Stimulated activated CD8-positive, alpha-beta memory T cell treated with anti-CD3 and anti-CD28 coated beads, Interleukin-2, amount 100 ng/mL, for 48 hours (primary cell): Measurements from ENCODE around the gene PARN.

Source experiments
- DNase-seq, 2 donors: peaks; one replicate each; pipeline ENCODE4 v3.0.0-alpha.2; 2020; ENCODE audit warnings: low read depth in 2 of 2

The PARN gene

GRCh38 chr16:14529010-14529669 lies 100.9 kb downstream of the PARN start:
- DNase-seq: peak; percentile 11 to 27

DNA sequence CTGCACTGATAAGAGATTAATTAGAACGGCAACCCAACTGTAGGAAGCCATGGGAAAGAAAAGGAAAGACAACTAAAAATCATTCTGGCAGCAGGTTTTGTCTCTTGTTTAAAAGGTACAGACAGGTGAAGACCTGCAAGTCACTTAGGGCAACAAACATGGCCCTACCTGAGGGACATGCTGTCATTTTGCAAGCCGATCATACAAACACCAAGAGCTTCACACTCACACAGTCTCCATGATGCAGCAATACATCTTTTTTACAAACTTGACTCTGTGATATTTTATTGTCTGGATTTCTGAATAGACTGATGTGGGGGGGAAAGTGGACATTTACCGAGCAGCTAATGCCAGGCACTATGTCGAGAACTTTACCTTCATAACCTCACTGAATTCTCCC lies 101.8 kb downstream of the PARN start:
- DNase-seq: no peak

DNA sequence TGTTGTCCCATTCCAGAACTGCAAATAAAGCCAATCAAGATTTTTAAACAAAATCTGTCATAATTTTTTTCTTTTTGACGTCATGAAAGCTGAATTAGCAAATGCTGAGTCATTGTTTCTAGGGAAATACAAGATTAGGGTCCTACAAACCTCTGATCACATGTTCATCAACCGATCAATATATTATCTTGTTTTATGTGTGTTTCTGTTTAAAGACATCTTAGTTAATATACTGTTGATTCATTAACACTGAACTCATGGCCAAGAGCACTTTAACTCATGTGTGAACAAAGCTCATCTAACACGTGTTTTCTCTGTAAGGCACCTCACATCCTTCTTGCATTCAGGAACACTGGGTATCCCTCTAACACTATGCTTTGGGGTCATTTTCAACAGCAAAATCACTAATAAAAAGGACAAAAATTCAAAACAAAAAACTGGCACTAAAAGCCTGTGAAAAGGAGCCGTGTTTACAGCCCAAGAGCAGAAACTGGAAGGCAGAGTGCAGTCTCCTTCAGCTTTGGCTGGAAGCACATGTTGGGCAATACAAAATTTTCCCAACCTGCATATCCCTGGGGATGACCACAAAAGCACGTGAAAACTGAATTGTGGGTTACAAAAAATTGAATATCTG lies 102.5 kb downstream of the PARN start:
- DNase-seq: no peak

DNA sequence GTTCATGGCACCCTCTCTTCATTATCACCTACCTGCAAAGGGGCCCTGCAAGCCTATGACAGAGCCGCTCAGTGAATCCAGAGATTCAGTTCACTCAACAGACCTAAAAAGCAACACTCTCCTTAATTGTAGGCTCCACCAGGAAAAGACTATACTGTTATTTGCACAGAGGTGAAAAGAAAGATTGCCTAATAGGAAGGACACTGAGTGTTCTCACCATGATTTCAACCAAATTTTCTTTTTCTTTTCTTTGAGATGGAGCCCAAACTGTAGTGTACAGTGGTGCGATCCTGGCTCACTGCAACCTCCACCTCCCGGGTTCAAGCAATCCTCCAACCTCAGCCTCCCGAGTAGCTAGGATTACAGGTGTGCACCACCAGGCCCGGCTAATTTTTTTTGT lies 104.5 kb downstream of the PARN start:
- DNase-seq: no peak

DNA sequence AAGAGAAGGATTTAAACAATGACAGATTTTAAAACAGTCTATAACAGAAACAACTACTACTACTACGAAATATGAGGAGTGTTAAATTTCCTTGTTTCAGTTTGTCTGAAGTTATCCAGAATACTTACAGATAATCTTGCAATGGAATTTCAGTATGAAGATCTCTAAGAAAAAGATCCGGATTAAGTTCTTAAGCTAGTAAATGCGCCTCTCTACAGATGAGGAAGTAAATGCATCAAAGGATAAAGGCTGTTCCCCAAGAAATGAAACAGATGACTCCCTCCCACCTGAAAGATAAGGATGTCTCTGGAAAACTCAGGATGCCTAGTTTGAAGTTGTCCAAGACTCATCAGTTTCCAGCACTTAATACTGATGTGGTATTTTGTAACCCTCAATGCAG lies 105.1 kb downstream of the PARN start:
- DNase-seq: no peak

DNA sequence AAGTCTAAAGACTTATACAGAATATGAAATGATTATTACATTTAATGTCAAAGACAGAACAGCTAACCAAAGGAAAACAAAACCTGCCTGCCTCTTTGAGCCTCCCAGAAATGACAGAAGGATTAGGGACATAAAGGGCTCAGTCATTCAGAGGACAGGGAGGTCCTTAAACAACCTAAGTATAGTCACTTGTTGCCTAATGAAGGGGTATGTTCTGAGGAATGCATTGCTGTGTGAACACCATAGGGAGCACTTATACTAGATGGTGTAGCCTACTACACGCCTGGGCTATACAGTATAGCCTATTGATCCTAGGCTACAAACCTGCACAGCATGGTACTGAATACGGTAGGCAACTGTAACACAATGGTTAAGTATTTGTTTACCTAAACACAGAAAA lies 106.4 kb downstream of the PARN start:
- DNase-seq: no peak

DNA sequence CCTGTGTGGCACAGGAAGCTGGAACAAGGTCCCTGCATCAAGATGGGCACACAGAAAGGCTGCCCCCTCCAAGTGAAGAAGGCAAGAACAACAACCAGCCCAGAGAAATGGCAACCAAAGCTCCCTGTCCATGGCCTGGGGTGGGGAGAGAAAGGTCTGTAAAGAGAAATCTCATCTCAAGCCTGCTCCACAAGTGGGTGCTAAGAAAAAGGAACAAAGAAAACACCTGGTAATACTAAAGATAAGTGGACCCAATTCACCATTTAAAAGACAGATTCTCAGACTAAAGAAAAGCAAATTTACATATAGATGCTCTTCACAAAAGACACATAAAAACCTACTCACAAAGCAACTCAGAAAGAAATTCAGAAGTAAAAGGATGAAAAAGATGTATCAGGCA lies 107.4 kb downstream of the PARN start:
- DNase-seq: no peak

- DNase-seq: no peak
Measured at GRCh38 chr16:14520753-14521152, 109.3 kb downstream of the PARN start.

- DNase-seq: no peak
Measured at GRCh38 chr16:14514967-14515366, 115.1 kb downstream of the PARN start.

DNA sequence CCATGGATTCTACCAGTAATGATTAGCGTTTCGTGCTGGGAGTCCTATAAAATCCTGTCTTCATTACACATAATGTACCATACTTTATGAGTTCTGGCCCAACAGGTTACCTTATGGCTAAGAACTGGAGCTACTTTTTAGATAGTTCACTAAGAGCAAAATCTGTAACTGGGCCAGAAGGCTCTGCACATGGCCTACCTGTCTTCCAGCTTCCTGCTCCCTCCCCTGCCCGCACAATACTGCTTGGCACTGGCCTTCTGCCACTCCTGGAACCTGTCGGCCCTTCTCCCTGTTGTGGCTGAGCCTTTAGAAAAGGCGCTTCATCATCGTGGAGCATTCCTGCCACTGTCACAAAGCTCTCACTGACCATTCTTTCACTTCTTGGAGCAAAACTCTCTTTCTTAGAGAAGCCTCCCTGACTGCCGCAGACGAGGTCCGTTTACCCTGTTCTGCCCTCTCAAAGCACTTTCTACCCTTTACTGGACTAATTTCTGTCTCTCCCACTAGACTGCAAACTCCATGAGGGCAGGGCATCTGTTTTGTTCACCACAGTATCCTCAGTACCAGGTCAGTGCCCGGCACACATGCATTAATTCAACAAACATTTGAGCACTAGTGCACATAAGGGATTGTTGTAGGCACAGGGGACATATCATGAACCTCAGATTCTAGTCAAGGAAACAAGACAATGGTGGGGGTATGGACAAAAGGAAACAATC lies 116.5 kb downstream of the PARN start:
- DNase-seq: no peak

- no peak for DNase-seq
Measured at GRCh38 chr16:14511800-14512135, 118.3 kb downstream of the PARN start.

DNA sequence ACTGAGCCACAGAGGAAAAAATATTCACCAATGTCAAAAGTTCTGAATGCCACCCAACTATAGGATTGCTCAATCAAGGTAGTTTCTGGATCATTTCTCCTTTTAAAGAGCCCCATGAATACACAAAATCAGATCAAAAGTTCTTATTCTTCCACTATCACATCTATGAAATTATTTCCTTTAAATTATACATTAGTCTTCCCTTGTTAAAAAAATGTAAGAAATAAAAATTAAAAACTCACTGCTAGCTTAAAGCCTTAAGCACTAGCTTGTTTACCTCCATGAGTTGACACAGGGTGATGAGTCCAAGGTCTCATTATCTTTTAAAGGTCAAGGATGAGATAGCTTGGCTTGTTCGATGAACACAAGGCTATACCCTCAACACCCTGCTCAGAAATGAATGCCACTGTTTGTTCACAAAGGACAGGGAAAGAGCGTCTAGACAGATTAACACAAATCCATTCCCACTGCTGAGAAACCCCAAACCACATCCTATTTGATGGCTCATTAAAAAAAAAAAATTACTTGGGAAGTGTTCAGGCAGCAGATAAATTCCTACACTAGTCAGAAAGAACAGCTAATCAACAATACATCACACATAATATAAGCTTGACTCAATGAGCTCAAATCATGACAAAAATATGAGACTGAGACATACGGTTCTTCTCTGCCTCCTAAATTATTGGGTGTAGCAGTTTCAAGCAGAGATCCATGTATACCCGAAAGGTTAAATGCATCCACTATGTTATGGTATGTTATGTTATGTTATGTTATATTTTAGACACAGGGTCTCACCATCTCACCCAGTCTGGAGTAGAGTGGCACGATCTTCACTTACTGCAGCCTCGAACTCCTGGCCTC lies 118.9 kb downstream of the PARN start:
- no peak for DNase-seq

- no peak for DNase-seq
Measured at GRCh38 chr16:14510581-14510938, 119.5 kb downstream of the PARN start.

DNA sequence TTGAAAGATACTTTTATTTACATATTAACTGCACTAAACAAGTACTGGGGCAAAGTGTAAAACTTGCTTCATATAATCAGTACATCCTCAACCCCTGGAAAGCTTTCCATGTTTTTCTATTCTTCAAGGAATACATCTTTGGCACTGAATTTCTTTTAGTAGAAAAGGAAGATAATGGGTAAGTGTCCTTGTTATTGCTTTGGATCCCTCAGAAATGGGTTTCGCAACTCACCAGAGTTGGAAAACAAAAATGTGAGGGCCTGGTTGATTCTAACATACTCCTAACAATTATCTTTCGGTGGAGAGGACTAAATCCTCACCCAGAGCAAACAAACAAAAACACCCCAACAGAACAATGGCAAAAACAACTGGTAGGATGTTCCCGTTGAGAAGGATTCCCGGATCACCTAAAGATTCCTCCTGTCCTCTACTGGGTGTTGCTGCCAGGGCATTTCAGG lies 120.4 kb downstream of the PARN start:
- no peak for DNase-seq

DNA sequence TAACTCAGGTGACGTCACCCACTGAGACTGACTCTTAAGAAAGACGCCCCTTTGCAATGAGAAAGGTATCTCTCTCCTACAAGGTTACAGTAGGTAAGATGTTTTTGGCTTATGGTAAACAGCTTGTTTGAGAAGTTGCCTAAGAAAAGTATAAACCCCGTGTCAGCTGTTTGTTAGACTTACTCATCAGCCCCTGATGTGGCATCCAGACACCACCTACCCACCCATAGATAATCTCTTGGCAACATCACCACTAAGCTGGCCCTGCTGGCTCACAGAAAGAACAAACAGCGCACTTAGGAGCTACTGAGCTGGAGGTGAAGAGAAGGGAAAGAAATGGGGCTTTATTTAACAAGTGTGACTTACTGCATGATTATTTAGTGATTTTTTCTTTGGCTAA lies 121.0 kb downstream of the PARN start:
- no peak for DNase-seq

- no peak for DNase-seq
Measured at GRCh38 chr16:14505846-14506245, 124.2 kb downstream of the PARN start.

DNA sequence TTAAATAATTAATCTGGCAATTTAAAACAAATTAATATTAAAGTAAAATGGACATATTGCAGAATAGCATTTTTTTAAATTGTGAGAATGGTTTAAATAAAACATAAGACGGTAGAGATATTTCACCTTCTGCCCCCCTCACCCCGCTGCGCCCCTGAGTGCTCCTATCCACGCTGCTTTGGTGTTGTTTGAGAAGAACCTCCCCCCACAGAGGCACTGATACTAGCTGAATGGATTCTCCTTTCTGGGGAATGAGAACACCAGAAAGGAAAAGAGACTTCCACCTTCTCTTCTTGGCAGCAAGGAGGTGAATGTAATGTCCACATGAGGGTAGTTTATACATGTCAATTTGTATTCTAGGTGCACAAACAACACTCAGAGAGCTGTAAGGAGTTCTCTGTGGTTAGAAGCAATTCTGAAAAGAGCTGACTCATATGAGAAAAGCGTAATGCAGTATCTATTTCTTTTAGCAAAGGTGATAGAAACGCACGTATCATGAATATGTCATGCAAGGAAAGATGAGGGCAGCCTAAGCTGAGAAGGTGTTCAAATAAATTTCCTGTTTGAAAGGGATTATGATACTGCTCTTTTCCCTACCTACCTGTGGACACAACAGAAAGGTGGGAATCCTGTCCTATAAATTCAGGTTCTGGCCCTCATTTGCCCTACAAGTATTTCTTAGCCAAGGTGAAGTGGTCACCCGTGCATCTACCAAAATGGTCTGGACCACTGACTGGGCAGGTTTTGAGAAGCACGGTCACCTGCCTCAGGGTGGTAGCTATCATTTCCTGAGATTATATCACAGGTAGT lies 126.9 kb downstream of the PARN start:
- no peak for DNase-seq

DNA sequence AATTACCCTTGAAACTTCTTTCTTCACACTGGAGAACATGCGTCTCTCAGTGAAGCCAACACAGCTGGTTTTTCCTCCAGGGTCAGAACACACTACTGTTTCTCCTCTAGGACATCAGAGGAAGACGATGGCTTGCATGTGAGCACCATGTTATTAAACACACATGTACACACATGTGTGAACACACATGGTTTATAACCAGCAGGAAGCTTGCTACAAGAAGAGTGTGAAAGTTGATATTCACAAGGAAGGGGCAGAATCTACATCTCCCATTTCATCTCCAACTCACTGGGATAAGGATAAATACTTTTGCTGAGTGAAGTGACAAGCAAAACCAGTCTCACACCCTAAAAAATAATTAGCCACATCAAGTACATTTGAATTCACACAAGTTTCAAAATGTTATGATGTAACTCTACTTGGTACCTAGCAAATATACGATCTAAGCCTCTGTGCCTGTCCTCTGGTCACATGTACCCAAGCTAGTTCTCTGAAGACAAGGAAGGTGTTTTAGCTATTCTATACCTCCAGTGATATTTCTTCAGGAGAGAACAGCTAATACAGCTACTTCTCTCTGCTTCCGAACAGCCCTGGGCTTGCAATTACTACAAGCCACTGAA lies 127.7 kb downstream of the PARN start:
- no peak for DNase-seq

DNA sequence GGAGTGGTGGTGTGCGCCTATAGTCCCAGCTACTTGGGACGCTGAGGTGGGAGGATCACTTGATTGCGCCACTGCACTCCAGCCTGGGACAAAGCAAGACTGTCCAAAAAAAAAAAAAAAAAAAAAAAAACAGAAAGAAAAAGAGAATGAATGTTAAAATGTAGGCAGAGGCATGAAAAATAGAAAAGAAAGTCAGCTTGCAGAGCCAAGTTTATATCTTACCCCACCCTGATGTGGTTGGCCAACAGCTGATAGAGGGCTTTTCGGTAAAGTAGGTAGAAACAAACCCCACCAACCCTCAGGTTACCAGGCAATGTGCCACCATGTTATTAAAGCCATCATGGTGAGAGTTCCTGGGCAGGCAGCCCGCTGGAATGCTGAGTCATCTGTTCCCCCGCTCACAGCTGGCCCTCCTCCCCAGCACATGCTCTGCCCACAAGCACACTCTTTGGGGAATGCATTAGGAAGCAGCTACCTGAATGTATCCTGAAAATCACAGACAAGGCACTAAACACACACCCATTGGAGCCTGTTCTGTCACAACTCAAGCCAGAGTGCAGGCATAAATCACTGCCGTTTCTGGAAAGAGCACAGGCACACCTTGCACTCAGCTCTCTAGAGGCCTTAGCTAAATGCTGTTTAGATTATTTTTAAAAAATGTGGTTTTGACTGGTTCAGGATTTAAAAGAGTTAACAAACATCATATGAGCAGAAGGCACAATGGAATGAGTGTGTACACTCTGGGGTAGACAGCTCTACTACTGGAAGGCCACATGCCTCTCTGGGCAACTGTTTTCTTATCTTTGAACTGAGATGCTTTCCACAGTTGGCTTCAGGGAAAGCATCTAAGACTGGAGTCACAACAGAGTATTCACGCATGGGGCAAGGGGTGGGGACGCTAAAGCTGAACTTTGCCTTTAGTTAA lies 128.5 kb downstream of the PARN start:
- DNase-seq: no peak

- no peak for DNase-seq
Measured at GRCh38 chr16:14500791-14501190, 129.3 kb downstream of the PARN start.
